Ishikawa (cell line): Measurements from ENCODE around the gene MGAT2.
A peak's percentile ranks its signal among the peaks of the same experiment; 100 is the strongest.

ENCODE experiments used
- CEBPB ChIP-seq: IDR thresholded peaks from 2 replicates; pipeline ENCODE4 v1.6.1; 2012
- CREB1 ChIP-seq: IDR thresholded peaks from 2 replicates; pipeline ENCODE4 v1.6.1; 2012; ENCODE audit warnings: low read depth
- EGR1 ChIP-seq: IDR thresholded peaks from 2 replicates; pipeline ENCODE4 v1.6.1; 2012
- EP300 ChIP-seq: IDR thresholded peaks from 2 replicates; pipeline ENCODE4 v1.6.1; 2012; ENCODE audit warnings: borderline replicate concordance
- FOXM1 ChIP-seq: IDR thresholded peaks from 2 replicates; pipeline ENCODE4 v1.6.1; 2012; ENCODE audit warnings: low read depth, borderline replicate concordance
- NFIC ChIP-seq: IDR thresholded peaks from 2 replicates; pipeline ENCODE4 v1.6.1; 2012
- RAD21 ChIP-seq: IDR thresholded peaks from 2 replicates; pipeline ENCODE4 v1.6.1; 2012; ENCODE audit warnings: low read depth
- TAF1 ChIP-seq: IDR thresholded peaks from 2 replicates; pipeline ENCODE4 v1.6.1; 2012; ENCODE audit warnings: low read depth, mild to moderate bottlenecking
- TCF12 ChIP-seq: IDR thresholded peaks from 2 replicates; pipeline ENCODE4 v1.6.1; 2012; ENCODE audit warnings: low read depth
- TEAD4 ChIP-seq: IDR thresholded peaks from 2 replicates; pipeline ENCODE4 v1.6.1; 2012
- YY1 ChIP-seq: IDR thresholded peaks from 2 replicates; pipeline ENCODE4 v1.6.1; 2012; ENCODE audit warnings: low read depth
- ZBTB7A ChIP-seq: IDR thresholded peaks from 2 replicates; pipeline ENCODE4 v1.6.1; 2012; ENCODE audit warnings: low read depth
- TF ChIP-seq, protein P1 (sequence below): IDR thresholded peaks from 2 replicates; pipeline ENCODE4 v1.6.1; 2012
- TF ChIP-seq, protein P2 (sequence below): IDR thresholded peaks from 2 replicates; pipeline ENCODE4 v1.6.1; 2012
- TF ChIP-seq, protein P3 (sequence below): IDR thresholded peaks from 2 replicates; pipeline ENCODE4 v1.6.1; 2012; ENCODE audit warnings: low read depth, mild to moderate bottlenecking

MGAT2 gene

DNA sequence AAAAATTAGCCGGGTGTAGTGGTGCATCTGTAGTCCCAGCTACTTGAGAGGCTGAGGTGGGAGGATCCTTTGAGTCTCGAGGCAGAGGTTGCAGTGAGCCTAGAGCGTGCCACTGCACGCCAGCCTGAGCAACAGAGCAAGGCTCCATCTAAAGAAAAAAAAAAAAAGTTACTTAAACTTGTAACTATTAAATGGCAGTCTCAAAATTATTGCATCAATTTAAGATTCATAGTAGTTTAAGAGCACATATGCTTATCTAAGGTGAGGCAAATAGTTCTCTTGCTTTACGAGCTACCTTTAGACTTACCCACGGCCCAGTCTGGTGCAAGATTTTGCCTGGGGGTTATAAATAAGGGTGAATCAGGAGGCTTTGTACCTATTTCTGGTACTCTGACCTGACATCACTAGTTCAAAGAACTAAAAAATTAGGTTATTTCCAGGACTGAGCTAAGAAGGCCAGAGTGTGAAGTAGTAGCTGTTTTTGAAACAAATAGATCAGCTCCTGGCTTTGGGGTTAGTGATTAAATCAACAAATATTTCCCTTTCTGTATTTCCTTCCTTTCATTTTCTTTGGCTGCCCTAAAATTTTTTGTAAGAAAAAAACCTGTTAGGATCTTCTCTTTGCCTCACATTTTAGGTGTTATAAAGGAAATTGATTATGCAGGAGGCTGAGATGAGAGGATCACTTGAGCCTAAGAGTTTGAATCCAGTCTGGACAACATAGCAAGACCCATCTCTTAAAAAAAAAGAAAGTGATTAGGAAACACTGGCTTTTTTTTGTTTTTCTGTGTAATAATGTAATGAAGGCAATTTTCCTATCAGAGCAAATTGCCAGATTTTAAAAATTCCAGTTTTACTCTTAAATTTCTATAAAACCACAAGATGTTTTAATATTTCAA, 3.6 kb downstream of the MGAT2 start:
- TF ChIP-seq EGR1 (no peak), NFIC (no peak), EP300 (no peak), FOXM1 (no peak)
- TF ChIP-seq, protein P1, sequence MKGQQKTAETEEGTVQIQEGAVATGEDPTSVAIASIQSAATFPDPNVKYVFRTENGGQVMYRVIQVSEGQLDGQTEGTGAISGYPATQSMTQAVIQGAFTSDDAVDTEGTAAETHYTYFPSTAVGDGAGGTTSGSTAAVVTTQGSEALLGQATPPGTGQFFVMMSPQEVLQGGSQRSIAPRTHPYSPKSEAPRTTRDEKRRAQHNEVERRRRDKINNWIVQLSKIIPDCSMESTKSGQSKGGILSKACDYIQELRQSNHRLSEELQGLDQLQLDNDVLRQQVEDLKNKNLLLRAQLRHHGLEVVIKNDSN = no peak
- TF ChIP-seq, protein P2, sequence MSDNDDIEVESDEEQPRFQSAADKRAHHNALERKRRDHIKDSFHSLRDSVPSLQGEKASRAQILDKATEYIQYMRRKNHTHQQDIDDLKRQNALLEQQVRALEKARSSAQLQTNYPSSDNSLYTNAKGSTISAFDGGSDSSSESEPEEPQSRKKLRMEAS = no peak

DNA sequence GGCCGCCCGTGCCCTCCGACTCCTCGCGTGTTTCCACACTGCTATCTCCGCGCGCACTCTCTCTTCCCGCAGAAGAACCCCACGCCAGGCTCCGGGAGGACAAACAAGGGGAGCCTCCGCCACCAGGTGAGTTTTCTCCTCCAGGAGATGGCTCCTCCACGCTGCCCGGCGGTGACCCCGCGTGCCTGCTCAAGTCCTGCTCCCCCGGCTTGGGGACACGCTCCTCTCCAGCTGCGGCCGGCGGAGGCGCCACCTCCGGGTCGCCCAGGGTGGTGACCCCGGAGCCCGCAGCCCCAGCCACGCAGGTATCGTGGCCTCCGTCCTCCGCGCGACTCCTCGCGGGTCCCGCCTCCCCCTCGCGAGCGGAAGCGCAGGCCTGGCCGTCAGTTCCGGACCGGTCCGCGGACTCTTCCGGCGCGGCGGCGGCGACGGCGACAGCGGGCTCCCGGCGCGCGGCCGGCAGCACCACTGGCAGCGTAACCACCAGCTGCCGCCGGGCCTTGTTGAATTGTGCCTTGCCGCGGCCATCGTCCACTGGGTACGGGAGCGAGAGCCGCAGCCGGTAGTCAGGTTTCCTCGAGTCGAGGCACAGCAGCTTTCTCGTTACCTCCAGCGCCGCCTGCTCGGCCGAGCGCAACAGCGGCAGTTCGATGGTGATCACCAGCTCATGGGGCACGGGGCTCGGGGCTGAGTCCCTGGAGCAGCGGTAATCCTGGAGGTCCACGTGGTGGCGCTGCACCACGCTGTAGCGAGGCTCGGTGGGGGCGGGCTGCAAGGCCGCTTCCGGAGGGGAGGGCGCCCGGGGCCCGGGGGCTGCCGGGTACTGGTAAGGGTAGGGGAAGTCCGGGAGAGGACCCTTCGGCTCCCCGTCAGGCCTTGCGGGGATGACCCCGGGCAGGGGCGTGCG, 13.3 kb downstream of the MGAT2 start:
- no peak for TF ChIP-seq NFIC
- peak; percentile 71 for TF ChIP-seq RAD21
- peak; percentile 23 for TF ChIP-seq YY1
- TF ChIP-seq CREB1 = no peak
- TF ChIP-seq TEAD4 = no peak
- TF ChIP-seq, protein P1 = 0 out of 2 replicates have a peak, but pooled peaks have one; percentile 42
- TF ChIP-seq ZBTB7A = 0 out of 2 replicates have a peak, but pooled peaks have one; percentile 76
- TF ChIP-seq EP300 = peak; percentile 14; the same call in 1 of the 2 replicates
- TF ChIP-seq FOXM1 = no peak
- TF ChIP-seq, protein P3, sequence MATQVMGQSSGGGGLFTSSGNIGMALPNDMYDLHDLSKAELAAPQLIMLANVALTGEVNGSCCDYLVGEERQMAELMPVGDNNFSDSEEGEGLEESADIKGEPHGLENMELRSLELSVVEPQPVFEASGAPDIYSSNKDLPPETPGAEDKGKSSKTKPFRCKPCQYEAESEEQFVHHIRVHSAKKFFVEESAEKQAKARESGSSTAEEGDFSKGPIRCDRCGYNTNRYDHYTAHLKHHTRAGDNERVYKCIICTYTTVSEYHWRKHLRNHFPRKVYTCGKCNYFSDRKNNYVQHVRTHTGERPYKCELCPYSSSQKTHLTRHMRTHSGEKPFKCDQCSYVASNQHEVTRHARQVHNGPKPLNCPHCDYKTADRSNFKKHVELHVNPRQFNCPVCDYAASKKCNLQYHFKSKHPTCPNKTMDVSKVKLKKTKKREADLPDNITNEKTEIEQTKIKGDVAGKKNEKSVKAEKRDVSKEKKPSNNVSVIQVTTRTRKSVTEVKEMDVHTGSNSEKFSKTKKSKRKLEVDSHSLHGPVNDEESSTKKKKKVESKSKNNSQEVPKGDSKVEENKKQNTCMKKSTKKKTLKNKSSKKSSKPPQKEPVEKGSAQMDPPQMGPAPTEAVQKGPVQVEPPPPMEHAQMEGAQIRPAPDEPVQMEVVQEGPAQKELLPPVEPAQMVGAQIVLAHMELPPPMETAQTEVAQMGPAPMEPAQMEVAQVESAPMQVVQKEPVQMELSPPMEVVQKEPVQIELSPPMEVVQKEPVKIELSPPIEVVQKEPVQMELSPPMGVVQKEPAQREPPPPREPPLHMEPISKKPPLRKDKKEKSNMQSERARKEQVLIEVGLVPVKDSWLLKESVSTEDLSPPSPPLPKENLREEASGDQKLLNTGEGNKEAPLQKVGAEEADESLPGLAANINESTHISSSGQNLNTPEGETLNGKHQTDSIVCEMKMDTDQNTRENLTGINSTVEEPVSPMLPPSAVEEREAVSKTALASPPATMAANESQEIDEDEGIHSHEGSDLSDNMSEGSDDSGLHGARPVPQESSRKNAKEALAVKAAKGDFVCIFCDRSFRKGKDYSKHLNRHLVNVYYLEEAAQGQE = 0 out of 2 replicates have a peak, but pooled peaks have one; percentile 8
- TF ChIP-seq, protein P2 = peak; percentile 93
- no peak for TF ChIP-seq TCF12
- no peak for TF ChIP-seq CEBPB
- TF ChIP-seq TAF1 = peak; percentile 72
- TF ChIP-seq EGR1 = peak; percentile 75

DNA sequence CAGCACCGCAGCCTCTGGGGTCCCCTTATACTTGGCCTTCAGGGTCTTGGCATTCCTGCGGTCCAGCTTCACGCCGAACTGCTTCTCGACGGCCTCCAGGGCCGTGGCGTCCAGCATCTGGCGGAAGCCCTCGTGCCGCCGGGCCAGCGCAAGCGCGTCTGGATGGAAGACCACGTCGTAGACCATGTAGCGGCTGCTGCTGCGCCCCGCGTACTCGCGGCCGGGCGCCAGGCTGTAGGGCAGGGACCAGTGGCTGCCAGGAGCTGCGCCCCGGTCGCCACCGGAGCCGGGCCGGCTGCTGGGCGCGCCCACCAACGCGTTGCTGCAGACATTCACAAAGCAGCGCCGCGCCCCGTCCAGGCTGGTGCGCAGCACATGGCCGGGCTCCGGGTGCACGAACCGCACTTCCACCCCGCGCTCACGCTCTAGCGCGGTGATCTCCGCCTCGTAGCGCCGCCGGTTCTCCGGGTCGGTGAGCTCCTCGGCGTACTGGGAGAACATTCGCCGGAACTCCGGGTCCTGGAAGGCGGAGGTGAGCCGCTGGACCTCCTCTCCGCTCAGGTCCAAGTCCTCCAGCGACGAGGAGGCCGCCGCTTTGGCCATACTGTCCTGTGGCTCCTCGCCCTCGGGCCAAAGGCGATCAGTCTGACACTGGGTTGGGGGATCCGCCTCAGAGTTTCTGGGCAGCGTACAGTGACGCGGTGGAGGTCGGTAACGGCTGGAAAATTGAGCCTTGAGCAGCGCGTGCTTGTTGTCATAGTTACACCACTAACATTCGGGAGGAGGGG, 14.1 kb downstream of the MGAT2 start, which contains the start of gene DNAAF2:
DNAAF2 (minus strand) TSS at position 698 of the 788 bp plus-strand sequence; CDS start at position 603, 95 bp downstream.
- TF ChIP-seq TEAD4 = no peak; the same call in none of the 2 replicates
- TF ChIP-seq, protein P2 = peak; percentile 88
- TF ChIP-seq YY1 = no peak
- TF ChIP-seq NFIC = no peak
- no peak for TF ChIP-seq TAF1
- no peak for TF ChIP-seq RAD21
- TF ChIP-seq TCF12 = peak; percentile 12; the same call in 1 of the 2 replicates

DNA sequence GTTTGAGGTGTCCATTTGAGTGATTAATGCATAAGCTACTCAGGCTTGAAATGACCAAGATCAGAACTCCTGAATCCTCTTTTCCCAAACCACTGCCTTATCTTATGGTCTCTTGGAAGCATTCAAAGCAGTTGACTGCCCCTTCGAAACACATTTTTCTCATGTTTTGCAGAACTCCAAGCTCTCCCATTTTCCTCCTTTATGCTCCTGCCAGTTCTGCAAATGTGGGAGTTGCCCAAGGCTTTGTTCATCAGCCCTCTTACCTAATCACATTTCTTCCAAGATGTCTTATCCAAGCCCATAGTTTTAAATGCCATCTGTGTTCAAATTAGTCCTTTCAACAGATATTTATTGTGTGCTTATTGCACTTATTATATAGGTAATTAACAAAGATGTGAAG, 16.3 kb downstream of the MGAT2 start:
- no peak for TF ChIP-seq TAF1
- TF ChIP-seq ZBTB7A = no peak
- no peak for TF ChIP-seq TCF12
- TF ChIP-seq, protein P1 = no peak
- no peak for TF ChIP-seq YY1
- no peak for TF ChIP-seq CREB1
- no peak for TF ChIP-seq FOXM1
- no peak for TF ChIP-seq TEAD4
- TF ChIP-seq, protein P2 = no peak

DNA sequence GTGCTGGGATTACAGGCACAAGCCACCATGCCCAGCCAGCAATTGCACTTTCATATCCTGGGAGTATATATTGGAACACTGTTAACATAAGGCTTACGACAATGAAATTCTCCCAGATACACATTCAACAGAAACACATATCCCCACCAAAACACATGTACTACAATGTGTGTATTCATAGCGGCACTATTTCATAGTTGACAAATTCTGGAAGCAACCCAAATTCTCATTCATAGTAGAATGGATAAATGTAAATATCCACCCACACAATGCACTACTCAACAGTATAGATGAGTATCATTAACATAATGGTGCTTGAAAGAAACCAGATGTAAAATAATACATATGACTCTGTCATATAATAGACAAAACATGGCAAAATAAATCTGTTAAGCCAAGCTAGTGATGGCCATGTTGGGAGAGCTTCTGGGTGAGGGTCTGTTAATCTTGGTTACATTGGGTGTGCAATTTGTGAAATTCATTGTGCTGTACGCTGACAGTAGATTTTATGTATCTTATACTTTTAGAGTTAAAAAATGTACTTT, 17.0 kb downstream of the MGAT2 start:
- TF ChIP-seq, protein P3 = no peak
- TF ChIP-seq, protein P2 = no peak
- no peak for TF ChIP-seq ZBTB7A
- TF ChIP-seq RAD21 = no peak
- no peak for TF ChIP-seq CEBPB
- no peak for TF ChIP-seq EP300
- TF ChIP-seq CREB1 = no peak
- TF ChIP-seq EGR1 = no peak
- TF ChIP-seq, protein P1 = no peak
- TF ChIP-seq TEAD4 = no peak
- TF ChIP-seq NFIC = no peak
- no peak for TF ChIP-seq TAF1
- TF ChIP-seq TCF12 = no peak
- TF ChIP-seq FOXM1 = no peak
- TF ChIP-seq YY1 = no peak
